ENCODE results near the gene CHGA. TPM values are rescaled to one million over a fixed set of nuclear protein-coding genes. Genes with fewer than 3 reads are reported as not detected.

CHGA gene
- total and polyA plus RNA-seq, 10 of the 15 experiments (the other 5 are each of a cell fraction or from before 2014, with no cell fraction given) = 0.11 to 0.23 TPM; not detected in 8

DNA sequence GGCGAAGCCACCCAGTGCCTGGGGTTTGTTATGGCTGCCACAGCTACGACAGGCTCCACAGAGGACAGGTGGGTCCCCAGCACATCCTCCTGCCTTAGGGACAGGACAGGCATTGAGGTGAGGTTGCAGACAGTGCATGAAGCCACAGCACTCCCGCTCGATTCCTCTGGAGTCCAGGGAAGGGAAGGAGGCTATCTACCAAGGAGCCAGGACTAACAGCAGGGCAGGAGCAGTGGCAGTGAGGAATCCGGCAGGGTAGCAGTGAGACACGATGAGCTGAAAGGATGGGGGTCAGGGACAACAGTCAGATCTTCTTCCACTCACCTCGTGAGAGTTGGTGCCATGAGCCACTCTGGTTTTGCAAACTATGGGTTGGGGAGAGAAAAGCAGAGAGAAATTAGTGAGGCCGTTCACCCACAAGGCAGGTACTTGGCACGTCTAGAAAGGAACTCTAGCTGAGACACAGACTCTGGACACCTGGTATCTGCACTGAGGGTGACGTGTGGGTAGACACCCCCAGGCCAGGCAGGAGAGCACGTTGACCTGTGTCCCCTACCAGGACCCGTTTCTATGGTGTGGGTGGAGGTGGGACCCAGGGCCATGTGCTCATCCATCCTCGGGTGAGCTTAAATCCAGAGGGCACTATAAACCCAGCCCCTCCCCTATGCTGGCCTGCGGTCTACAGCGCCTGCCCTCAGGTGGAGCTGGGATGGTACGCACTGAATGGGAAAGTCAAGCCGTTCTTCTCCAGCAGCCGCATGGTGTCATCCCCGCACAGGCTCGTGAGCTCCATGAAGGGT, 39.3 kb downstream of the CHGA start:
- intact Hi-C loops (cut with micrococcal nuclease; ENCODE audit: unreplicated experiment) = no loop called here
- RAD21 ChIA-PET (ENCODE audit: unreplicated experiment) = no interaction called here

GRCh38 chr14:92962831-92963095, 39.8 kb downstream of the CHGA start:
- no peaks in the 10 kb centered on the region; the same call in 1 of the 2 replicates for H4K20me1 ChIP-seq (ENCODE audit: control insufficient read depth, insufficient read depth)
- TF ChIP-seq RB1 (IDR thresholded peaks at IDR 0.05; ENCODE audit: borderline replicate concordance) (no peak), GATAD2B (conservative IDR thresholded peaks at IDR 0.05; ENCODE audit: low read depth) (no peak), CREB1 (IDR thresholded peaks at IDR 0.05; ENCODE audit: low read depth) (no peak), CREM (IDR thresholded peaks at IDR 0.05; ENCODE audit: low read depth) (no peak), NRF1 (conservative IDR thresholded peaks at IDR 0.05; ENCODE audit: low read depth, low read length) (no peak), ELK1 (IDR thresholded peaks at IDR 0.05; ENCODE audit: low read depth, low read length) (no peak), MTA3 (IDR thresholded peaks at IDR 0.05; ENCODE audit: borderline replicate concordance, low read length) (no peak), ZNF274 (IDR thresholded peaks at IDR 0.05; ENCODE audit: insufficient read depth, insufficient read length) (no peak)
- TF ChIP-seq, protein P1, sequence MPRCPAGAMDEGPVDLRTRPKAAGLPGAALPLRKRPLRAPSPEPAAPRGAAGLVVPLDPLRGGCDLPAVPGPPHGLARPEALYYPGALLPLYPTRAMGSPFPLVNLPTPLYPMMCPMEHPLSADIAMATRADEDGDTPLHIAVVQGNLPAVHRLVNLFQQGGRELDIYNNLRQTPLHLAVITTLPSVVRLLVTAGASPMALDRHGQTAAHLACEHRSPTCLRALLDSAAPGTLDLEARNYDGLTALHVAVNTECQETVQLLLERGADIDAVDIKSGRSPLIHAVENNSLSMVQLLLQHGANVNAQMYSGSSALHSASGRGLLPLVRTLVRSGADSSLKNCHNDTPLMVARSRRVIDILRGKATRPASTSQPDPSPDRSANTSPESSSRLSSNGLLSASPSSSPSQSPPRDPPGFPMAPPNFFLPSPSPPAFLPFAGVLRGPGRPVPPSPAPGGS (IDR thresholded peaks at IDR 0.05; ENCODE audit: borderline replicate concordance, insufficient read depth, low read depth, low read length, poor library complexity, severe bottlenecking) = no peak
- TF ChIP-seq, protein P2, sequence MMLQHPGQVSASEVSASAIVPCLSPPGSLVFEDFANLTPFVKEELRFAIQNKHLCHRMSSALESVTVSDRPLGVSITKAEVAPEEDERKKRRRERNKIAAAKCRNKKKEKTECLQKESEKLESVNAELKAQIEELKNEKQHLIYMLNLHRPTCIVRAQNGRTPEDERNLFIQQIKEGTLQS (IDR thresholded peaks at IDR 0.05; ENCODE audit: borderline replicate concordance, extremely low read depth, low read depth, low read length) = no peak

More for the DNA sequence above, 39.3 kb downstream of the CHGA start:
- no peak for TF ChIP-seq SUZ12 (IDR thresholded peaks at IDR 0.05; ENCODE audit: unreplicated experiment)
- no peak for TF ChIP-seq CREM (IDR thresholded peaks at IDR 0.05; ENCODE audit: low read depth)
- TF ChIP-seq FOS (IDR thresholded peaks at IDR 0.05; ENCODE audit: borderline replicate concordance, extremely low read depth, insufficient read length) = no peak
- TF ChIP-seq HDAC6 (IDR thresholded peaks at IDR 0.05; ENCODE audit: unreplicated experiment) = no peak
- CTCF ChIA-PET = interaction anchor here (1.6 kb wide), 1 partner anchor 151 kb away, joined by 7 read pairs; no protein-coding TSS in a partner anchor
- ATAC-seq (no peak), DNase-seq (ENCODE audit: low read depth, low spot score) (no peak), FAIRE-seq (no peak)
- H3K4me1 ChIP-seq (ENCODE audit: control insufficient read depth, insufficient read depth, low read length) = no peaks in the 10 kb centered on the region
- peaks cover 0 to 35% of the 10 kb centered on the region in 2 experiments; a peak in 3 of 4 replicates for H3K36me3 ChIP-seq (ENCODE audit: control insufficient read depth in 2 of 2, insufficient read depth in 2 of 2, low read length in 1 of 2)
- POLR2A ChIA-PET = no interaction called here
- no peak overlapping the region for H3K9ac ChIP-seq (ENCODE audit: control insufficient read depth, insufficient read depth, low read length)
- no peaks in the 10 kb centered on the region; the same call in 1 of the 2 replicates for H4K20me1 ChIP-seq (ENCODE audit: control insufficient read depth, insufficient read depth)
- no peak overlapping the region for H3K27ac ChIP-seq (ENCODE audit: control insufficient read depth, insufficient read depth)
- H3K9me3 ChIP-seq (replicated peaks; ENCODE audit: control insufficient read depth, insufficient read depth, low read length) = no peaks in the 10 kb centered on the region
- H3K4me3 ChIP-seq = no peak overlapping the region
- H3K27me3 ChIP-seq (replicated peaks in 1 of 2; ENCODE audit: control insufficient read depth in 2 of 2, insufficient read depth in 2 of 2, low read length in 1 of 2) = no peaks in the 10 kb centered on the region
- SMC1A ChIA-PET (ENCODE audit: uncharacterized antibody, unreplicated experiment) = interaction anchor here (1.3 kb wide), 1 partner anchor 178 kb away, joined by 3 read pairs; no protein-coding TSS in a partner anchor
- WGBS (ENCODE audit: insufficient coverage, insufficient replicate concordance, low lambda C conversion rate, missing lambda C conversion rate) = 84% methylated on average over 20 of the region's 20 CpGs
- no TSS peak for BruUV-seq (replicated peaks)
- no peaks in the 10 kb centered on the region; the same call in 1 of the 2 replicates for H3K79me2 ChIP-seq (ENCODE audit: control insufficient read depth, insufficient read depth, low read length)
- H3K4me2 ChIP-seq (ENCODE audit: control insufficient read depth, insufficient read depth) = no peak overlapping the region
- in situ Hi-C loops (cut with MboI) = no loop called here
- no peak overlapping the region for H2AFZ ChIP-seq (ENCODE audit: control insufficient read depth, low read depth, low read length)

More at GRCh38 chr14:92962831-92963095, 39.8 kb downstream of the CHGA start:
- Histone ChIP-seq H3K79me2 (ENCODE audit: control insufficient read depth, insufficient read depth, low read length) (no peaks in the 10 kb centered on the region; the same call in 1 of the 2 replicates), H3K4me1 (ENCODE audit: control insufficient read depth, insufficient read depth, low read length) (no peaks in the 10 kb centered on the region), H3K36me3 (ENCODE audit: control insufficient read depth in 2 of 2, insufficient read depth in 2 of 2, low read length in 1 of 2) (peaks cover 0 to 30% of the 10 kb centered on the region in 2 experiments; a peak in 3 of 4 replicates), H3K9ac (ENCODE audit: control insufficient read depth, insufficient read depth, low read length) (no peak overlapping the region), H3K9me3 (replicated peaks; ENCODE audit: control insufficient read depth, insufficient read depth, low read length) (peaks cover 1% of the 10 kb centered on the region; the same call in 1 of the 3 replicates), H3K27me3 (replicated peaks in 1 of 2; ENCODE audit: control insufficient read depth in 2 of 2, insufficient read depth in 2 of 2, low read length in 1 of 2) (no peaks in the 10 kb centered on the region), H3K4me2 (ENCODE audit: control insufficient read depth, insufficient read depth) (no peak overlapping the region), H2AFZ (ENCODE audit: control insufficient read depth, low read depth, low read length) (no peak overlapping the region), H3K27ac (ENCODE audit: control insufficient read depth, insufficient read depth) (no peak overlapping the region), H3K4me3 (no peak overlapping the region)
- SMC1A ChIA-PET (ENCODE audit: uncharacterized antibody, unreplicated experiment) = interaction anchor here (1.3 kb wide), 1 partner anchor 179 kb away, joined by 3 read pairs; no protein-coding TSS in a partner anchor
- ATAC-seq (no peak), DNase-seq (ENCODE audit: low read depth, low spot score) (no peak), FAIRE-seq (no peak)
- BruUV-seq (replicated peaks) = no TSS peak
- POLR2A ChIA-PET = no interaction called here
- 82% methylated on average over 11 of the region's 11 CpGs for WGBS (ENCODE audit: insufficient coverage, insufficient replicate concordance, low lambda C conversion rate, missing lambda C conversion rate)
- in situ Hi-C loops (cut with MboI) = no loop called here
- RAD21 ChIA-PET (ENCODE audit: unreplicated experiment) = no interaction called here
- intact Hi-C loops (cut with micrococcal nuclease; ENCODE audit: unreplicated experiment) = no loop called here
- CTCF ChIA-PET = interaction anchor here (1.0 to 1.6 kb wide), 3 partner anchors 8 to 176 kb away, joined by 4 to 7 read pairs (median 4); no protein-coding TSS in a partner anchor

Data from GM12878 (cell line).